CD1c-positive myeloid dendritic cell (primary cell): ENCODE data around the gene EXOC4.

Source experiments
- DNase-seq: peaks from one replicate; pipeline ENCODE4 v3.0.0-alpha.2; 2016; ENCODE audit errors: extremely low spot score

Gene EXOC4

DNA sequence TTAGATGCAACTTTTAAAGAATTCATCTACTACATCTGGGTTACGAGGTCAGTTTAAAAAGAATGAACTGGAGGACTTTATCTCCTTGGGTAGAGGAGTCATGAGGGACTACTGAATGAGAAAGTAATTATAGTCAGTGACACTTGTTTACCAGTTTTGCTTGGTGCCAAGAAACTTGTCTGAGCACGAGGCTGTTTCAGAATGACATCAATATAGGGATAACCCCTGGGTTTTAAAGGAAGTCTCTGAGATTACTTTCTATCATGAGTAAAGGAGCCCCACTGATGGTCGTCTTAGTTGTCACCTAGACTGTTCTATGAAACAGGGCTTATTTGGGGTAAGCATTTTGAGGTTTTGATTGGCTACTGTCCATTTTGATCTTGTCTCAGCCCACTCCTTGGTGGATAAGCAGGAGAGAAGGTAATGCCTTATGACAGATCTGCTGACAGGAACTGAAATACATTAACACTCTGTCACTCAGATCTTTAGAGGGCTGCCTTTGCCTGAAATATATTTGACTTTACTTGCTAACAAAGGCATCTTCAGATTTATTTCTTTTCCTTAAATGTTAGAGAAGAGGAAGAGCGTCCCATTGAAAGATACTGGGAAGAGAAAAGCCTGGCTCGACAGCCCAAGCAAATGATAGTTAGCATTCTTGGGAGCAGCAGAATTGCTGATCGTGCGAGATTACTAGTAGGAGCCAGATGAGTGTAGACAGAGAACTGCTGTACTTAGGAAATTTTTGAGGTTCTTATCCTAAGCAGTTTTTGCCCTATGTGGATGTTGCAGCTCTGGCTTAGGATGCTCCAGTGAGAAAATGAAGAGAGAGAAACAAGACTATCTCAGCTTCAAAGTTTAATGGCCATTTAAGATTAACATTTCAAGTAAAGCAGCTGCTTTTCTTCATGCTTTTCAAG, 575.1 kb downstream of the EXOC4 start:
- DNase-seq = no peak

DNA sequence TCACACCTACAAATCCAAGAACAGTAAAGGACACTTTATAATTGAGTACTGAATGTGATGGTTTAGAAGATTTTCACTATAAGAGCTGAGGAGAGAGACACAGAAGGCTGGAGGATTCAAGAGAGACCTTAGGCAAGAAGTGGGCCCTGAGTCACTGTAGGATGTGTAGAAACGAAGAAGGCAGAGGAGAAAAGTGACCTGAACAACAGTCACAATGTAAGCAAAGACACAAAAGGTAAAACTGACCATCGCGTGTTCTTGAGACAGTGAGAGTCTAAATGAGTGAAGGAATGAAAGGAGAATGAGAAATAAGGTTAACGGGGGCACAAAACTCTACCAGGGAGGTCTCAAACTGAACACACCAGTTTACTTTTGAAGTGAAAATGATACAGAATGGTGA, 576.0 kb downstream of the EXOC4 start:
- no peak for DNase-seq

DNA sequence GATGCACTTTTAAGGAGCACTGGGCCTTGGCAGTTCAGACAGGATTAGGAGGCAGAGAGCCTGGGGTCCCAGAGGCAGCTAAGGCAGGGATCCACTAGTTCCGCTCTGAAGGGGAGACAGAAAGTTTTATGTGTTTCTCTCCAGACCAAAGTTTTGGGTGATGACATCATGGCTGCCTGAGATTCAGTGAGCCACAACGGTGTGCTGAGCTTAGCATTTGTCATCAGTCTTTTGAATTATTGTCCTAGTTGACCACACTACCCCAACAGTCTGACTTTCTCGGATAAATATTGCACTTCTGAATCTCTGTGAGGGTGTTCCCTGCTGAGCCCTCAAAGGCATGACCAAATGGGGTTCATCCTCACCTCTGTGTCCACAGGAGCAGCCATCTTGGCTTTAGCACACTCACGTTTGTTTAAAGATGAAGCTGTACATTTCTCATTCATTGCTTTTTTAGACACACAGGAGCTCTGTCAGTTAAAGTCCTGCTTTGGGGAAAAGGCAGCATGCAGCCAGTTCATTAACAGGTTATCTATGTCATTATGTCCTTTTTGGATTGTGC, 576.5 kb downstream of the EXOC4 start:
- DNase-seq = no peak

DNA sequence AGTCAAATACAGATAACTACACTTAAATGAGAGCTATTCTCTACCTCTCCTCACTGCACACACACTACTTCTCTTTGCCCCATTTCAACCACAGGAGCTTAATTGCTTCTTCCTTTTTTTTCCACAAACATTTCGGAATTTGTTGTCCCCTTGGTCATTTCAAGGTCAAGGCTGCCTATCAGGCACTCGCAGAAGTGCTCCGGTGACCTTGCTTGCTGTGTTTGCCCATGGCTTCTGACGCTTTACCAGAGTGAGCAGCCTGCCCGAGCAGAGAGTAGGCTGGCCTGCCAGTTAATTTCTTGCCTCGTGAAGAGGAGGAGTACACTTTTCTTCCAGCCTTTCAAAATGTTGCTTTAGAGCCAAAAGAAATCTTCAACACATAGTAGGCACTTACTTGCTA, 577.2 kb downstream of the EXOC4 start:
- no peak for DNase-seq

DNA sequence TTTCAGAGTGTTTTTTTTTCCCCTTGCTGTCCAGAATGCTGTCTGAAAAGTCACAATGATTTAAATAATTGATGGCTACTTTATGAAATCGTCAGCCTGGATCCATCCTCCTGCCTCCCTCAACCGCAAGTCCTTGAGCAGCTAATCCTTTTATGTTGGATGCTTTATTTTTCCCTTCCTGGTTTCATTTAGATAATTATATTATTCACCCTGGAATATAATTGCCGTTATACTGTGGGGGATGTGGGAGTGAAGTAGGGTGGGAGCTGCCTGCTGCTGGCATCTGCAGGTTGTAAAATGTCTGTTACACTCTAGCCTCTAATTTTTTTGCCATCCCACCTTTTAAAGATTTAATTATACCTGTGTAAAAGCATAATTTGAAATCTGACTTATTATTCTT, 583.8 kb downstream of the EXOC4 start:
- DNase-seq = no peak

DNA sequence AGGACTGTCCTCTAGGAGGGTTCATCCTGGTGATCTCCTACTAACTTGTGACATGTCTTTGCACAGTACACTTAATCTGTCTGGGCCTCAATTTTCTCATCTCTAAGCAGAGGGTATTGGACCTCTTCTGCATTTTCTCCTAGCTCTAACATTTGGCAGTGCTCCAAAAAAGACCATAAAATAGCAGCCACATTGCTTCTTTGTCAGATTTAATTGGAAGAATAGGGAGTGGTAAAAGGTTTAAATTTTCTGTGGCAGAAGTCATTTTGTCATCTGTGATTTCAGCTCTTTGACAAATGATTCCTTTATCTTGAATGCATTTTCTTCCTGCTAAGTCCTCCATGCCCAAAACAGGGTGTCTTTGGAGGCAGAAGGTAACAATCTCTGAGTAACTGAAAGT, 584.3 kb downstream of the EXOC4 start:
- no peak for DNase-seq

DNA sequence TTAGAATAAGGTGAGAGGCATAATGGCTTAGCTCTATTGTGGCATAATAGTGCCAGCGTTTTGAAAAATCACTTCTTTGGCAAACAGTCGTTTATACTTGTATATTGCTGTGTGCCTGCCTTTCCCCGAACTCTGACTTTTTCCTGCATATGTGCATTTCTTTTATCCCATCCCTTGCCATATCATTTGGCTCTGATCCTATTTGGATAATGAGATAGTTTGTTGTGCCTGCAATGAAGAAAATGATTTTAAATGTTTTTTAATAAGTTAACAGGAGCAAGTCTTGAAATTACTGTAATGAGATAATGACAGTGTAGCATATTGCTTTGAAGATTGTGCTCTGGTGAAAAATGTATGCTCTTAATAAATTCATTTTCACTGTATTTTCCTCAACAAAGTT, 586.2 kb downstream of the EXOC4 start:
- no peak for DNase-seq

DNA sequence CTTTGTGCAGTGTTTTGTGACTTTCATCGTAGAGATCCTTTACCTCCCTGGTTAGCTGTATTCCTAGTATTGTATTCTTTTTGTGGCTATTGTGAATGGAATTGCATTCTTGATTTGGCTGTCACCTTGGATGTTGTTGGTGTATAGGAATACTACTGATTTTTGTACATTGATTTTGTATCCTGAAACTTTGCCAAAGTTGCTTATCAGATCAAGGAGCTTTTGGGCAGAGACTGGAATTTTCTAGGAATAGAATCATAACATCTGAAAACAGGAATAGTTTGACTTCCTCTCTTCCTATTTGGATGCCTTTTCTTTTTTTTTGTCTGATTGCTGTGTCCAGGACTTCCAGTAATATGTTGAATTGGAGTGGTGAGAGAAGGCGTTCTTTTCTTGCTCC, 590.5 kb downstream of the EXOC4 start:
- DNase-seq = no peak

DNA sequence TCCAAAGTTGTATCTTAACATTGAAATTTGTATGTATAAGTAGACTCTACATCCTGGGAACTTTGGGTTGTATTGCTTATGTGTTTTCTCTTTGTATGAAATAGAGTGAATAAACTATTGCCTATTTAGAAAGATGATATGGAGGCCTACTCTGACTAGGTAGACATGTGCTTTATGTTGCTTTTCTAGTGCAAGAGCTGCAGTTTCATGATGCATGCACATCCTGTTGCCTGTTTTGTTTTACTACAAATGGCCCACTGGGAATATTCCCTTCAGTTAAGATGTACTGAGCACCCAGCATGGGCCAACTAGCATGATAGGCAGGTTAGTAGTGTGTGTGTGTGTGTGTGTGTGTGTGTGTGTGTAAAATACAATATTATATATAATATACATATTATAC, 592.1 kb downstream of the EXOC4 start:
- no peak for DNase-seq

DNA sequence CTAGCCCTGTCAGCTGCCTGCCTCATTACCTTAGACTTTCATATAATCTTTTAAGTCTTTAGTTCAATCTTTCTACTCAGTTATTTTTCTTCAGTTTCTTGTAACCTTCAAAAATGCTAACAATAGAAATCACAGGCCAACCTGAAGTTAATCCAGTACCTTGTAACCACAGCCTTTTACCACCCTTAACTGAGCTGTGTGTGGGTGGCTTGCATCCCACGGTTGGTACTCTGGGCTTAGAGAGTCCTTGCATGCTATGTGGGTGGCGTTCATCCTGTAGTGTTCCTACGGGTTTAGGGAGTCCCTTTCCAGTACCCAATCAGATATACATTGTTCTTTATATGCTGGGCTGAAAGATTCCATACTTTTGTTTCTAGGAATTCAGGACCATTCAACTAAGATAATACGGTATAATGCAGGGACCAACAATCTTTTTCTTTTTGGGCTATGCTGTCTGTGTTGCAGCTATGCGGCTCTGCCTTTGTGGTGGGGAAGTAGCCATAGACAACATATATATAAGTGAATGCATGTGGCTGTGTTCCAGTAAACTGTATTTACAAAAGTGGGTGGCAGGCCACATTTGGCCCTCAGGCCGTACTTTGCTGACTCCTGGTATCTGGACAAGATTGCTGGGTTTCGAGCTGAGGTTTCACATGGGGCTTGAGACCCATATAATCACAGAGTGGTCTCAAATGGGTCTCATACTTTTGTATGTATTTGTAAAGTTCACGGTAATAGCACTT, 593.5 kb downstream of the EXOC4 start:
- no peak for DNase-seq

DNA sequence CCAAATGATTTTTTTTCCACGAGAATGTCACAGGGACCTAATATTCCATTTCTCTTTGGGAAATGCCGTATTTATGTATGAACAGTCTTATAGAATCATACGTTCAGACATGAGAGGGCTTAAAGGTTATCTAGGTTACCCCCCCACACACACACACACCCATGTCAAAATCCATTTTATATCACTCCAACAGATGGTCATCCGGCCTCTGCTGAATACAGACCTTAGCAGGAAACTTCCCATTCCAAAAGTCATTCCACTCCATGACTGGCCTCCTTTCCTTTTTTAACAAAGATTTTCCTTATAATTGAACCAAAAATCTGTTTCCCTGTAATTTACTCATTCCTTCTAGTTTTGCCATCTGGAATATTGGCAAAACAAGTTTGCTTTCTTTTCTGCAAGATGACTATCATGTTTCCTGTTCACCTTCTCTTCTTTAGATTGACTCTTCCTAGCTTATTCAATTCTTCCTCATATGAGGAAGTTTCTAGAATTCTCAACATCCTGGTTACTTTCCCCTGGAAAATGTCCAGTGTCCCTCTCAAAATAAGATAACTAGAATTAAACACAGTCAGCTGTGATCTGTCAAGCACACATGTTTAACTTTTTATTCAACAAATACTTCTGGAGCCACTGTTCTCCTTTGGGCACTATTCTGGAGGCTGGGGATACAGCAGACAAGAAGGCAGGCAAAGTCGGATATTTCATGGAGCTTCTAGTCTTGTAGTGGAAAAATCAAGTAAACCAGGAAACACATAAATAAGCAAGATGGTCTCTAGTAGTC, 597.8 kb downstream of the EXOC4 start:
- DNase-seq = no peak

DNA sequence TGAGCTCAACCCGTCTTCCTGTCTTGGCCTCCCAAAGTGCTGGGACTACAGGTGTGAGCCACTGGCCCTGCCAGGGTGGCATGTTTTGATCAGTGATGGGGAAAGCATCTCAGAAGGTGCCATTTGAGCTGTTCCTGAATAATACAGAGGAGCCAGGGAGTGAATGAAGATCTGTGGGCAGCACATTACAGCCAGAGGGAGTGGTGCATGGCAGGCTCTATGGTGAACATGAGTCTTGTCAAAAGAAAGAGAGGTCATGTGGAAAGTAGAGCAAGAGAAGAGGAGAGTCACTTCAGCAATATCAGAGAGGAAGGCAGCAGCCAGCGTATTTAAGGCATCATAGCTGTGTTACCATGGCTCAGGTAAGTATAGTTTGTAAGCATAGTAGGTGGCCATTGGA, 598.5 kb downstream of the EXOC4 start:
- DNase-seq = no peak

DNA sequence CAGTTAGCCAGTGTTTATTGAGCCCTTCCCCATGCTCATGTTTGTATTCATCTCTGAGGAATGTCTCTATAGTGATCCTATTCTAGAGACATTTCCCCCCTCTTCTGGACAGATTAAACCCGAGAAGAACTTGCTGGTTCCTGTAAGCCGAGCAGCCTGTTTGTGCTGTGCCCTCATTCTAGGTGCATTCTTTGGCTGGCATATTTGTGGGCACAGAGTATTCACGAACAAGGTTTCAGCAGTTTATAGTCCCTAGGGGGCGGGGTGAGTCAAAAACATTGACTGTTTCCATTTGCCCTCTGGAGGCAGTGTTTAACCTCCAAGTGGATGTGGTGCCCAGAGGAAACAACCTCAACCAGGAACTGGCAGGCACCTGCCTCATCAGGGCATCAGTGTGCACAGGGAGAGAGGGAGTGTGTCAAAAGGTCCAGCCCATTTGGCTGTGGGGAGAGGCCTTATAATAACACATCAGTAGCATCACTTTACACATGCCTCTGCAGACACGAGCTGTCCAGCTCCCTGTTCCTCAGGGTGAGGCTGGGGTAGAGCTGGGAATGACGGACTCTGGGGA, 600.9 kb downstream of the EXOC4 start:
- DNase-seq = peak; percentile 4

DNA sequence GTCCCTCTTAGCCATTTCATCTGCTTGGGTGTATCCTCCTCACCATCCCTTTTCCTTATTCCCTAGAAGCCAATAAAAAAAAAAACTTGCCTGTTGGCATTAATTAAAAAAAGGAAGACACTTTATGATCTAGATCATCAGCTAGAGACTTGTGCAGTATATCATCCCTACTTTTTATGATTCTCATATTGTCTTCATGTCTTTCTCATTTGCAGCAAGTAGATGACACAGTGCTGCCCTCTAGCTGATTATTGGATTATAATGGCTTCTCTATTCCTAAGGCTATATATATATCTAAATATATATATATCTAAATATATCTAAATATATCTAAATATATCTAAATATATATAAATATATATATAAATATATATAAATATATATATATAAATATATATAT, 601.9 kb downstream of the EXOC4 start:
- peak; percentile 14 for DNase-seq

DNA sequence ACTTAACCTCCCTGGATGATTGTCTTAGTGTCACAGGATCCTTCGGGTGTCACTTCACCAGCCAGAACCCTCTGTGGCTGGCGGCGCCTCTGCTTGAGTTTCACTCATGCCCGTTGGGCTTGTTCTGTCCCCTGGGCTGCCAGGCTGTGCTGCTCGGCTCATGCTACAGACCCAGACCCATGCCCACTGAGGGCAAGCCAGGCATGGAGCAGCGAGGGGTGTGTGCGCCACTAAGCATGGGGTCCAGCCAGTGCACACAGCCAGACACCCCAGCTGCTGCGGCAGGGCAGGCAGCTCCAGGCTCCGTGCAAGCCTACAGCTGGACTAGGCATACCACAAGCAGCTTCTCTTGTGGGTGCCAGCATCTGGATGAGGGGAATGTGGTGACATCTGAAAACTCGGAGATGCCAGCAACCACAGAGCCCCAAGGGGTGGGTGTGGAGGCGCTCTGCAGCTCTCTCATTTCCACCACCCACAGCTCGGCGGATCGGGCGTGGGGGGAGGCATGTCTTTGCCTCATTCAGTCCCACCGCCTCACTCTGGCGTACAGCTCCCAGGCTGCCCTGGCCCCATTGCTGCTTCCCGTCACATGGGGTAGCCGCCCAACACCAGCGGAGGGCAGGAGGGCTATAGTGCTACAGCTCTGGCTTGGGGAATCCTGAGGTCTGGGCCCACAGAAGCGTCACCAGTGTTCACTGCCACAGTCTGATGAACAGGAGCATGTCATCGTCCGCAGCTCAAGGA, 604.7 kb downstream of the EXOC4 start:
- no peak for DNase-seq

DNA sequence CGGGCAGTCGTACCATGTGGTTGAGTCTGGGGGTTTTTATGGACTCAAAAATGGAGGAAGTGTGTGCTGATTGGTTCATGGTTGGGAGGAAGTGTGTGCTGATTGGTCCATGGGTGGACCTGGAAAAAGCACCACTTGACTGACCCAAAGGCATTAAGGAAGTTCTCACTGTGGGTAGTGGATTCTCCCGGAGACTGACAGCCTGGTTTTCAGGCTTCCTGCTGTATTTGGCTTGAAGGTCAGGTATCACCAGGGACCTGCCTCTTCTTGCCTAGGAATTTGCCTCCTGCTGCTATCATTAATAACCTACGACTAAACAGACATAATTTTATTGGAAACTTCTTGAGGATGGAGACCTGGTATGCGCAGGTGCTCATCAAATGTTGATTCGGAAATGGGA, 605.4 kb downstream of the EXOC4 start:
- no peak for DNase-seq

DNA sequence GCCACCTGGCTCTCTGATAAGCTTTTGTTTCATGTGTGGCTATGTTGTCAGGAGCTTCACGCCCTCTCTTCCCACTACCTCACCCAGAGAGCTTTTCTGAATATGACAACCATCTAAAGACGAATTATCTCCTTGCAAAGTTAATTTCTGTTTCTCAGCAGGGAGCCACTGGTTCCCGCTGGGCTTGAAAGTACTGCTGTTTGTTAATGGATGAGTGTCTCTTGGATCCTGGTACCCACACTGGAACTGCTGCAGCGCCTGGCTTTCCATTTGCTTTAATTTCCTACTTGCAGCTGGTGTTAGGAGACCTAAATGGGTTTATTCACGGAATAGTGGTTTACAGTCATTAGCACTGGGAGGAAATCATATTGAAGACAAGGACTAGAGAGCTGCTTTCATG, 606.4 kb downstream of the EXOC4 start:
- DNase-seq = no peak

DNA sequence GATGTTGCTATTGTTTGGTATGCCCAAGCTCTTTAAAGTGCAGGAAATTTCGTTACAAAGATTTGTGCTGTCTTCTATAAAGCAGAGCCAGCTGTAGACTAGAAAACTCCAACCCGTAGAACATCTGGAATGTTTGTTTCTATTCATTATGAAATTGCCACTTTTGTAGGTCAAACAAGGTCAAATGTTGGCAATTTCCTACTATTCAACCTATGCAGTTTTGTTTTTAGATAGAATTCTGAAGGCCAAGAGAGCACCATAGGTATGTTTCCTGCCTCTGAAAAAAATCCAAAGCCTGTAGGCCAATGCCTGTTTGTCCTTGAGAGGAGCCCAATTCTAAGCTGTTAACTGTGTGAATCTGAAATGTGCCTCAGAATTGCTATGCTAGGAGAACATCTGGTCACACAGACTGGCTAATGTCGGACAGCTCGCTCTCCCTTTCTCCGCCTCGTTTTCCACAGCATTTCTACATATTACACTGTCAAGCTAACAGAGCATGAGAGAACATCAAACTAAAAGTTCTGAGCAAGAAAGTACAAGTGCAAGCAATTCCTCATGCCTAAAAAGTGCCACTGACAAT, 607.1 kb downstream of the EXOC4 start:
- no peak for DNase-seq

DNA sequence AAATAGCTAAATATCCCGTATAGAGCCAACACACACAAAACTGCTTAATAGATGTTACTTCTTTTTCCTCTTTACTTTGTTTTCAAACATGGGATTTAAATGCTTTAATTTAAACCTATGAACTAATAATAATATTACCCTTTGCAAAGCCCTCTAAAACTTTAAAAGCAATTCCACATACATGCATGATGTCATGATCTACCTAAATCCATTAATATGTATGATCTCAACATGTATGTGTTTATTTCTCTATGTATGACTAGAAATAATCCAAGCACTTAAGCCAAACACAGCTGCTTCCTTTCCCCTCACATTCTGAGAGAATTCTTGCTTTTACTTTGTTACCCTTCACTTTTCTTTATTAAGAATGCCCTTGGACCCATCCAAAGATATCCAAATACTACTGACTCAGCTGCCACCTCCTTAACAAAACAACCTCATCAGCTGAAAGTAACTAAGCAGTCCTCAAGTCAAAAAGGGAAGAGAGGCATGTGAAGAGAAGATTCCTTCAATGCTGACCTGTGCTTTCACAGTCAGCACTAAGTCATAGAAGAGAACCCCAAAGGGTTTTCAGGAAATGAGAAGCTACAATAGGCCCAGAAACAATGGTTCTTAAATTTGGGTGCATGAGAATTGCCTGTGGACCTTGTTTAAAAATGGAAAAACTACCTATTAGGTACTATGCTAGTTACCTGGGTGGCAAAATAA, 607.9 kb downstream of the EXOC4 start:
- DNase-seq = no peak

DNA sequence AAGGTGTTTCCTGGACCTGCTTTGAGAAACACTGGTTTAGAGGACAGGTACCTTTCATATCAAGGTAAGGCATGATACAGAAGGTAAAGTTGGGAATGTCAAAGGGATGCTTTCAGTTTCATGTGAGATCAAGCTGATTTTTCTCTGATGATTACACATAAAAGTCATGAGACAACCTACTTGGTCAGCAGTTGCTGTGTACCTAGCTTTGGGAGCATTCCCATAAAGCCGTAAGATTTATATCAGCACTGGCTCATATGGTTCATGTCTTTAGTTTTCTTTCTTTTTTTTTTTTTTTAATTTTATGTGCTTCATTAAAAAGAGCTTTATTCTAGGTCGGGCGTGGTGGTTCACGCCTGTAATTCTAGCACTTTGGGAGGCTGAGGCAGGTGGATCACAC, 609.0 kb downstream of the EXOC4 start:
- DNase-seq = no peak
